NCI-H128 (cell line): Measurements from ENCODE around the gene TMEM221.

ENCODE experiments used
- DNase-seq: peaks from one replicate; lab custom pipeline; 2025; ENCODE audit not compliant: unreplicated experiment; lab: John Stamatoyannopoulos, UW

Gene TMEM221

DNA sequence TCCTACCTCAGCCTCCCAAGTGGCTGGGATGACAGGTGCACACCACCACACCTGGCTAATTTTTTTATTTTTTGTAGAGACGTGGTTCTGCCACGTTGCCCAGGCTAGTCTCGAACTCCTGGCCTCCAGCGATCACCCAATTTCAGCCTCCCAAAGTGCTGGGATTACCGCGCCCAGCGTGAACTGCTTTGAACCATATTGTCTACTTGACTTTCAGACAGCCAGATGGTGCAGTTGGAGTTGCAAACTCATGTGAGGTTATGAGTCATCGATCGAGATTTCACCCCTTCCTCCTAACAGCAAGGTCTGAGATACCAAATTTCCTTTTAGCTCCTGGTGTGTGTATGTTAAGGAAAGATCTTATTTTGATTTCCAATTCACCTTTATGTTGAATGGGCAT lies 24.6 kb upstream of the TMEM221 start:
- DNase-seq, result no peak

DNA sequence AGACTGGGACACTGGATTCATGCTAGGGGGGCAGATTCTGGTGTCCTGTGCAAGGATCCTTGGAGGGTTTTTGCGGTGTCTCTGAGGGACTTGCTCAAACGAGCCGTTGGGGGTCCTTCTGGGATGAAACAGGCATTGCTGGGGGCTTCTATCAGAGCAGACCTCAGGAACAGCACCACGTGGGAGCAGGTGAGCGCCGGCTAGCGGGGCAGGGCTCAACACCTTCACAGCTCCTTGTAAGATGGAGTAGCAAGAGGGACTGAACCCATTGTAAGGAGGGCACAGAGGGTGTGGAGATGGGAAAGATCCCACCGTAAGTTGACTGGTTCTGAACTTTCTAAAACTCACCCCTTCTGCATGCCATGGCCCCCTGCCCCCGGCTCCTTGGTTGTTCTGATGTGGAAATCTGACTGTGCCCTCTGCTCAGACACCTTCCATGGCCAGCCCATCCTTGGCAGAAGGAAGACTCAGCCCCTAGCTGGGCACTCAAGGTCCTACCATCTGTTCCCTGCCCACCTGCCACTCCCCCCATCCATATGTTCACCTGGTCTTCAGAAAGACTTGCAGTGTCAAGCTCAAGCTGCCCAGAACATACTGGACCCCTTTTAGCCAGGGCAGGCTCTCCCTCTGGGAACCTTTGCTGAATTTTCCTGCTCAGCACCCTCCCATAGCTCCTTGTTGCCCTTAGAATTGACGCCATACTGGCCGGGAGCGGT lies 23.1 kb upstream of the TMEM221 start:
- no peak for DNase-seq

DNA sequence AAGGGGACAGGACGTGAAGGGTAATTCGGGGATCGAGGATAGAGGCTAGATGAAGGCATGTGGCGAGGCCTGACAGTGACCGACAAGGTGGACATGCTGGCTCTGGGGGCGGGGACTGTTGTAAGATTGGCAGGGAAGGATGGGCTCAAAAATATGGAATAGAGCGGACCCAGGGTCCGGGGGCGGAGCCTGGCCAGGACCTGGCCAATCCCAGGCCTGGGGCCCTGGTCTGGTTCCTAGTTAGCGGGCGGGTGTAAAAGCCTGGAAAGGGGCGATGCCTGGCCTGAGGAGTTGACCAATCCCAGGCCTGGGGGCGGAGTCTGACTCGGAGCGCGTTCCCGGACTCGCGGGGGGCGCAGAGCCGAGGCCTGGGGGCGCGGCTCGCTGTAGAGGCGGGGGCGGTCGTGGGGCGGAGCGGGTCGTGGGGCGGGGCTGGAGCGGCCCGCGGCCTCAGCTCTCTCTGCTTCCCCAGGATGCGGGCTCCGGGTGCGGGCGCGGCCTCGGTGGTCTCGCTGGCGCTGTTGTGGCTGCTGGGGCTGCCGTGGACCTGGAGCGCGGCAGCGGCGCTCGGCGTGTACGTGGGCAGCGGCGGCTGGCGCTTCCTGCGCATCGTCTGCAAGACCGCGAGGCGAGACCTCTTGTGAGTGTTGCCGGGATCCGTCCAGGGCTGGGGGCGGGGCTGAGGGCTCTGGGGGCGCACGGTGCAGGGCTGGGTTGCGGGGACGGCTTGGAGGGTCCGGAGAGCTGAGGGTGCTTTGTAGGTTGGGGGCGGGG lies 21.8 kb upstream of the TMEM221 start, which contains the start of gene SLC27A1:
Gene SLC27A1 (plus strand): TSS at position 457 of the 774 bp plus-strand sequence. CDS start 17 bp downstream, at position 474.
- peak; percentile 94 for DNase-seq

DNA sequence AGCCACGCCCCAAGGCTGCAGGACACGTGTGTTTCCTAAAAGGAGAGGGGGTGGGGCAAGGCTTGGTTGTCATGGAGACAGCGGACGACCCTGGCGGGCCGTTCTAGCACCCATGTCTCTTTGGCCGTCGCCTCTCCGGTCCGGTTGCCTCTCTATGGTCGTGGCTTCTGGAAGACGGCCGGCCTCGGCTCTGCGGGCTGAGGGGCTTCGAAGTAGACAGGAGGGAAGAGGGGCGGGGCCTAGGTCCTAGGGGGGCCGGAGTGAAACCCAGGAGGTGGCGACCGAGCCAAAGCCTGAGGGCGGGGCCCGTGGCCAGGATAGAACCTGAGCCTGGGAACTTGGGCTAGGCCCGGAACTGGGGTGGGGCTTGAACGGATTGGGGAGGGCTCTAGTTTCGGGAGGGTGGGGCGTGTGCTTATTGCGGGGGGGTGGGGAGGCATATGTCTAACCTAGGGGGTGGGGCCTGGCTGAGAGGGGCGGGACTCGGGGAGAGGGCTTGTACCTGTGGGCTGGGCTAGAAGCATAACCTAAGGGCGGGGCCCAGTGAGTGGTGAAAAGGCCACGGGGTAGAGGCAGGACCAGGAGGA lies 21.1 kb upstream of the TMEM221 start:
- DNase-seq, result peak; percentile 83

DNA sequence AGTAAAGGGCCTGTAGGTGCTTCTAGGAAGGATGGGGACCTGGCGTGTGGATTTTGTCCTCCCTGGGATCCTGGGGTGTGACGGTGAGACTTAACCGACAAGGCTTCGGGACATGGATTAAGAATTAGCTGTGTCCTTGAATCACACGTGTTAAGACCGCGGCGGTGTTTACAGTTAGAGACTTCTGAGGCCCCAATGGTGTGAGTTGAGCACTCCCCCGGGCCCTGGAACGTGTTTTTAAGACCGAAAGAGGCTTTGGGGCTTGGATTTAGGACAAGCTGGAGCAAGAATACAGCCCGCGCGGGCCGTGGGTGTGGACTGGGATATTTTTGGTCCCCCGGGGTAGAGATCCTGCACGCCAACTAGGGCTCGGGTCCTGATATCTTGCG lies 20.6 kb upstream of the TMEM221 start:
- no peak for DNase-seq

DNA sequence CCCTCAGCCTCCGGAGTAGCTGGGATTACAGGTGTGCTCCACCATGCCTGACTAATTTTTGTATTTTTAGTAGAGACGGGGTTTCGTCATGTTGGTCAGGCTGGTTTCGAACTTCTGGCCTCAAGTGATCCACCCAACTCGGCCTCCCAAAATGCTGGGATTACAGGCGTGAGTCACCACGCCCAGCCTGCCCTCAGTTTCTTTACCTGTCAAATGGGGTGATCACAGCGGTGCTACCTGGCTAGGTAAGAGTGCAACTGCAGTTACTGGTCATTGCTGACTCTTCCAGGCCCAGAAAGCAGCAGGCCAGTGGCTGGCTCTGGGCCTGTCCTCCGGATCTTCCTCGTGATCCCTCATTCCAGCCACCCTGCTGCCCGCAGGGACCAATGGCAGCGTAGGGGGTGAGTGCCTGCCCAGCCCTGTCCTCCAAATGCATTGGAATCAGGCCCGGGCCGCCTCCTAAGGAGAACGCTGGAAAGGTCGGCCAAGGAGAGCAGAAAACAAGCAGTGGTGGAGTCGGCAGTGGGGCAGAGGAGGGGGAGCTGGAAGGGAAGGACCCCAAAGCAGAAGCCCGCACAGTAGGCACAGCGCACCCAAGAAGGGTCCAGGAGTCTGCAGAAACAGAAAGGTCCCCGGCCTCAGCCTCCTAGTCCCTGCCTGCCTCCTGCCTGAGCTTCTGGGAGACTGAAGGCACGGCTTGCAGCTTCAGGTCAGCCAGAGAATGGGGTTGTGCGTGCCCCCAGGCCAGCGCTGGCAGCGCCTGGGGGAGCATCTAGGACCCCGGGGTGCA lies 20.0 kb upstream of the TMEM221 start:
- no peak for DNase-seq

DNA sequence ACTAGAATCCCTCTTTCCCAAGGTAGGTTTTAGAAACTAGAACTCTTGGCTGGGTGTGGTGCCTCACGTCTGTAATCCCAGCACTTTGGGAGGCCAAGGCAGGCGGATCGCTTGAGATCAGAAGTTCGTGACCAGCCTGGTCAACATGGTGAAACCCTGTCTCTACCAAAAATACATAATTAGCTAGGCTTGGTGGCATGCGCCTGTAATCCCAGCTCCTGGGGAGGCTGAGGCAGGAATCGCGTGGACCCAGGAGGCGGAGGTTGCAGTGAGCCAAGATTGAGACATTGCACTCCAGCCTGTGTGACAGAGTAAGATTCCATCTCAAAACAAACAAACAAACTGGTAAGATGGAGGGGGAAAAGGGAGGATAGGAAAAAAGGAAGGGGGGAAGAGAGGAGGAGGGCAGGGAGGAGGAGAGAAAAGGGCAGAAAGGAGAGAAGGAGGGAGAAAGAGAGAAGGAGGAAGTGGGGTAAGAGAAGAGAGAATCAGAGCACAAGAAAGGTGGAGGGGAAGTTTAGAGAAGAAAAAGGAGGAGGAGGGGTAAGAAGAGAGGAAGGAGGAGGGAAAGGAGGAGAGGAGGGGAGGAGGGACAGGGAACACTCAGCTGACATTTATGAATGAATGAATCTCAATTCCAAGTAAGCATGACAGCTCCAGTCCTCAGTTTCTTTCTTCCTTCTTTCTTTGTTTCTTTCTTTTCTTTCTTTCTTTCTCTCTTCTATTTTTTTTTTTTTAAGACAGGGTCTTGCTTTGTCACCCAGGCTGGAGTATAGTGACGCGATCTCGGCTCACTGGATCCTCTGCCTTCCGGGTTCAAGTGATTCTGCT lies 19.2 kb upstream of the TMEM221 start:
- no peak for DNase-seq

DNA sequence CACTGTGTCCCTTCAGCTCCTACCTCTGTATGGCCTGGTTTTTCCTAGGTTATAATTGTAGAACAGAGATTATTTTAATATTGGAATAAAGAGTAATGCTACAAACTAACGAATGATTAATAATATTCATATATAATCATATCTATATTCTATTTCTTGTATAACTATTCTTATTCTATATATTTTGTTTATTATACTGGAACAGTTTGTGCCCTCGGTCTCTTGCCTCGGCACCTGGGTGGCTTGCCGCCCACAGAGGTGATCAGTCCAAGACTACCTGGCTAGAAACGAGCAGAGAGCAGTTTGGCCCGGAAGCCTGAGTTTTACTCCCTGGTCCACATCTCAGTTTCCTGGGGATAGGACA lies 18.0 kb upstream of the TMEM221 start:
- DNase-seq, result no peak

DNA sequence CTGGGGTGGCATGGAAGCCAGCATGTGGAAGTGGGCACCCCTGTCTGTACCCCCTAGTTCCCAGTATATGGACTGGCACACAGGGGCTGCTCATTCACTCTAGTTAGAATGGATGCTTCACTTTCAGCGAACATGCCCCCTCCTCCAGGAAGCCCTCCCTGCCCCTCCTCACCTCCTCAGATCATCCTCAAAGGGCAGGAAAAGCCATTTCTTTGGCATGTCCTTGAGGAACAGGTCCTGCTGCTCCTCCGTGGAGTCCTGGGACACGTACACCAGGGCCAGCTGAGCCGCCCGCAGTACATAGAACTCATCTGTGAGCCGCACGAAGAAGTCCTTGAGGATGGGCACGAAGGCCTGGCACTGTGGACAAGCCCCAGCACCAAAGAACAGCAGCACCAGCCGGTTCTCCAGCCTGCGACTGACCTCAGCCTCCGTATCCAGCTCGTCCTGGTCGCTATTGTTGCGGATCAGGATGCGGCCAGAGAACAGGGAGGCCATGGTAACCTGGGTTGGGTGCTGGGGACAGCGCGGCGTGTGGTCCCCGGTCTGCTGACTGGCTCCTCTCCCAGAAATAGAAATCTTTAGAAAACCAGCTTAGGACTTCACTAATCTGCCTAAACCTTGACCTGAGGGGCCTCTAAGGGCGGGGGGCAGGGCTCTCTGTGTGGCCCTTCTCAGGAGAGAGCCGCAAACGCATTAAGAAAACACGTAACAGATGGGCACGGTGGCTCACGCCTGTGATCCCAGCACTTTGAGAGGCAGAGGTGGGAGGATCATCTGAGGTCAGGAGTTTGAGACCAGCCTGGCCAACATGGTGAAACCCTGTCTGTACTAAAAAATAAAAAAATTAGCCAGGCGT lies 12.1 kb upstream of the TMEM221 start, which contains the start of gene NXNL1:
Gene NXNL1 (minus strand): TSS at position 555 of the 859 bp plus-strand sequence. CDS start 57 bp downstream, at position 498.
- DNase-seq, result no peak

DNA sequence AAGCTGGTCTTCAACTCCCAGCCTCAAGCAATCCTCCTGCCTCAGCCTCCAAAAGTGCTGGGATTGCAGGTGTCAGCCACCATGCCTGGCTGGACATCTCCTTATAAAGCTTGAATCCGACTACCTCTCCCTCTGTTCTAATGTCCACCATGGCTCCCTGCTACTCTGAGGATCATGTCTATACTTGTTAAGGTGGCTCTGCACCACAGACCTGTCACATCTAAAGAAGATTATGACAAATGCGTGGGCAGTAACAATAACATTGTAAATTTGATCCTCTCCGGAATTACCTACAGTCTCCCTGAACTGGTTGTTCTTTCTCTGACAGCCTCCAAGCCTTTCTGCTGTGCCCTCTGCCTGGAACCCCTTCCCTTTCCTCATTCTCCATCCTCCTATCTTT lies 10.5 kb upstream of the TMEM221 start:
- DNase-seq, result no peak

DNA sequence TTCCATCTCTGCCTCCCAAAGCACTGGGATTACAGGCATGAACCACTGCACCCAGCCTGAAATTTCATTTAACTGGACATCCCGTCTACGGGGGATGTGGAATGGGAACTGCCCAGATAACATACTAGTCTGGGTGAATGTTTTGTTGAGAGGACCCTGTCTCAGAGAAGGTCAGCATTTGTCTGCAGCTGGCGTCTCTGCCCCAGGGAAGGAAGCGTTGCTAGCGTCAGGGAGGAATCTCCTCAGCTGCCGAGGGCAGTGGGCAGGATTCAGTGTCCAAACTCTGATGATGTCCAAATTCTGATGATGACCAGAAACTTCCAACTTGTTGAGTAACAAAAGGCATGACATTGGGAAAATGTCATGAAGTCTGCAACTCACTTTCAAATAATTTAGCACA lies 9.1 kb upstream of the TMEM221 start:
- DNase-seq, result no peak

DNA sequence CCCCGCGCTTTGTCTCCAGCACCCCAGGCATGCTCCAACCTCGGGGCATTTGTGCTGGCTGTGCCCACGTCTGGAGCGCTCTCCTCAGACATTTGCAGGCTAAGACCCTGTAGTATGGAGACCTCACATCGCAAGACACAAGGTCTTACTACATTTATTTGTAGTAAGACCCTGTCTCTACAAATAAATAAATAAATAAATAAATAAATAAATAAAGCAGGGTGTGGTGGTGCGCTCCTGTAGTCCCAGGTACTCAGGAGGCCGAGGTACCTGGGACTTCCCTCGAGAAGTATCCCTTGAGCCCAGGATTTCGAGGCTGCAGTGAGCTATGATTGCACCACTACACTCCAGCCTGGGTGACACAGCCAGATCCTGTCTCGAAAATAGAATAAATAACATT lies 7.7 kb upstream of the TMEM221 start:
- DNase-seq, result no peak

DNA sequence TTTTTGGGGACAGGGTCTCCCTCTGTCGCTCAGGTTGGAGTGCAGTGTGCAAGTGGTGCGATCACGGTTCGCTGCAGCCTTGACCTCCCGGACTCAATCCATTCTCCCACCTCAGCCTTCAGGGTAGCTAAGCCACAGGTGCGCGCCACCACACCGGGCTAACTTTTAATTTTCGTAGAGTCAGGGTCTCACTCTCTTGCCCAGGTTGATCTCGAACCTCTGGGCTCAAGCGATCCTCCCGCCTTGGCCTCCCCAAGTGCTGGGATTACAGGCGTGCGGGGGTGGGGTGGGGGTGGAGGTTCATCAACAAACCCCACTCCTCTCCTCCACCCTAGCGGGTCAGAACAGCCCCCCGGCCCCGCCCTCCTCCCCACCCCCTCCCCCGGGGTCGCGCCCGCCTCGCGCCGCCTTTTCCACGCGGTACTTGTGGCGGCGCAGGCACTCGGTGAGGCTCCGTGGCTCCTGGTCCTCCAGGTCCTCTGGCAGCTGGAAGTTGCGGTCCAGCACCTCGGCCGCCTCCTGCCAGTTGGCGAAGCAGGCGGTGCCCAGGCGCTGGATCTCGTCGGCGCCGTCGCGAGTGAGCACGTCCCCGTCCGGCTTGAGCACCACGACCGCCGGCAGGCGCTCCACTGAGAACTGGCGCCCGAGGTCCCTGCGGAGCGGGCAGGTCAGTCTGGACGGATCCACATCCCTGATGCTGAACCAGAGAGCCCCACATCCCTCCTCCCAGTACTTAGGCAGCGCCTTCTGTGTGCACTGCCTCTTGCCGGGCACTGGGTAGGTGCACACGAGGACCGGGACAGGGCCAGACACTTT lies 7.0 kb upstream of the TMEM221 start:
- no peak for DNase-seq

DNA sequence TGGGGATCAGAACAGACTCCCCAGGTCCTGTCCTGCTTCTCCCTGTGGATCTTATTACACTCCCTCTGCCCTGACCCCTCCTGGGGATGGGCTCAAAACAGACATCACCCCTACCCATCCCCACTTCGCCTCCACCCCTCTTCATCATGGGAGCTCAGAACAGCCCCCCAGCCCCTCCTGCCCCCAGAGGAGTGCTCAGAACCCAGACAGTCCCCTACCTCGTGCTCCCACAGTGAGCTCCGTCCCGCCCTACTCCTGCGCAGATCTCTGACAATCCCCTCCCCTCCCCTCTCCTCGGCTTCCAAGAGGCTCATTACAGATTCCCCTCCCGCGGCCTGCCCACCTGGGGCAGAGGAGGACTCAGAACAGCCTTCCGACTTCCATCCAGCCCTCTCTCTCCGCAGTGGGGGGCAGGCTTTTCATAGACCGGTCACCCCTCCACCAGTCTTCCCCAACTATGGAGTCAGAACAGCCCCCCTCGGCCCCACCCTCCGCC lies 6.2 kb upstream of the TMEM221 start:
- no peak for DNase-seq

DNA sequence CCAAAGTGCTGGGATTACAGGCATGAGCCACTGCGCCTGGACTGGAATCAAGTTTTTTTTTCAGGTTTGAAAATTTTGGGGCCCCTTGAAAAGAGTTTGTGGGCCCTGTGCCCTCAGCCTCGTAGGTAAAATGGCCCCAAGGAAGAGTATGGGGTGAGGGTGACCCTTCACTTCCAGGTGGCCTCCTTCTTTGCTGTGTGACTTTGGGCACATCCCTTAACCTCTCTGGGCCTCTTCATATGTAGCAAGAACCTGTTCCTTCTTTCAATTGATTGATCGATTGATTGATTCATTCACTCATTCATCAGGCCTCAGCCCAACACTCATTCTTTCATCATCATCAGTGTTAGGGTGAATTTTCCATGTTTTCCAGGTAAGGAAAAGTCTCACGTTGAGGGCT lies 3.4 kb upstream of the TMEM221 start:
- DNase-seq, result no peak

DNA sequence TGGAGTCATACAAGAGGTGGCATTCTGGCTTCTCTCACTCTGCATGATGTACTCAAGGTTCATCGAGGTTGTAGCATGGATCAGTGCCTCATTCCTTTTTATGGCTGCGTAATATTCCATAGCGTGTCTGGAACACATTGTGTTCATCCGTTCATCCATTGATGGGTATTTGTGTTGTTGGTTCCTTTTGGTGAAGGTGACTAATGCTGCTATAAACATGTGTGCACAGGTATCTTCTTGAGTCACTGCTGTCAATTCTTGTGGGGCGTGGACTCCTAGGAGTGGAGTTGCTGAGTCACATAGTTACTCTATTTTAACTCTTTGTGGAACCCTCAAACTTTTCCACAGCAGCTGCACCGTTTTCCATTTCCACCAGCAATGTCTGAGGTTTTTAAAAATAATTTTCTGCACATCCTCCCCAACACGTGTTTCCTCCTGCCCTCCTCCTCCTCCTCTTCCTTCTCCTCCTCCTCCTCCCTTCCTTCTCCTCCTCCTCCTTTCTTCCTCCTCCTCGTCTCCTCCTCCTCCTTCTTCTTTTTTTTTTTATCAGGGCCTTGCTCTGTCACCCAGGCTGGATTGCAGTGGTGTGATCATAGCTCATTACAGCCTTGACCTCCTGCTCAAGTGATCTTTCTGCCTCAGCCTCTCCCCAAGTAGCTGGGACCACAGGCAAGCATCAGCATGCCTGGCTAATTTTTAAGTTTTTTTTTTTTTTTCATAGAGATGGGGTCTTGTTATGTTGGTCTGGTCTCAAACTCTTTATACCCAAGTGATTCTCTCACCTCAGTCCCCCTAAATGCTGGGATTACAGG lies 2.0 kb upstream of the TMEM221 start:
- DNase-seq, result no peak

DNA sequence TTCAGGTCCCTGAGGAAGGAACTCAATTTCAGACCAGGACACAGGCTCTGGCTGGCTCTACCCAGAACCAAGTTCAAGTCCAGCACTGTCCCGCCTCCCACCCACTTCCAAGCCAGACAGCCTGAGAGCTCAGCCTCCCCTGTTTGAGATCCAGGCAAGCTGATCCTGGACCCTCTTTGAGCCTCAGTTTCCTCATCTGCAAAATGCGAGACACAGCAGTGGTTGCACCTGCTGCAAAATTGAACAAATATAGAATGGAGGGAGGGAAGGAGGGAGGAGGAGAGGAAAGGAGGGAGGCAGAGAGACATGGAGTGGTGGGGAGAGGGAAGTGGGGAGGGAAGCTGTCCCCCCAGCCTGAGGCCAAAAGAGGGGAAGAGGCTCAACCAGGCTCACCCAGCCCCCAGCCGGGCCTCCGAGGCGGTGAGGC lies 751 bp downstream of the TMEM221 start:
- no peak for DNase-seq
